Panc1 (cell line): ENCODE data around the gene CDH5.

Experiments
- CTCF ChIP-seq: fragments of 450-650 bp; IDR thresholded peaks from 2 replicates; pipeline ENCODE4 v1.5.1; 2017; ENCODE audit warnings: mild to moderate bottlenecking
- REST ChIP-seq, 2 experiments: IDR thresholded peaks; 2 replicates each; pipeline ENCODE4 v1.6.1; 2011 to 2012; ENCODE audit warnings: low read depth in 2 of 2, control low read depth in 1 of 2, low read length in 1 of 2, mild to moderate bottlenecking in 1 of 2, moderate library complexity in 1 of 2; ENCODE audit not compliant: insufficient read depth in 1 of 2

GRCh38 chr16:66372898-66373155, 6.3 kb downstream of the CDH5 start:
- TF ChIP-seq CTCF (no peak), REST (IDR thresholded peaks at IDR 0.05; ENCODE audit: insufficient read depth in 1 of 2, low read depth in 2 of 2, low read length in 1 of 2) (no peak)
